ENCODE data around the gene CDH13.
A peak's percentile ranks its signal among the peaks of the same experiment; 100 is the strongest.

Gene CDH13

DNA sequence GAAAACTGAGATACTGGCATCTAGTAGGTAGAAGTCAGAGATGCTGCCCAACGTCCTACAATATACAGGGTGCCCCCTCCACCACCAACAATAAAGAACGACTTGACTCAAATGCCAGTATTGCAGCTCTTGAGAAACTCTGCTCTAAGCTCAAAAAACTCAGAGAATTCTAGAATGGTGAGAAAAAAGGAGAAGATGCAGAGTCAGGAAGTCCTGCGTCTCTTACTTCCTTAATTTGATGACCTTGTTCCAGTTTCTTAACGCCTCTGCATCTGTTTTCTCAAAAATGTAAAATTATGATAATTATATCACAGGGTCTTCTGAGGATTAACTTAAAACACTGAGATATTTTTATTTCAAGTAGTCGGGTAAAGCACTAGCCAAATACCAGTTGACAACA, 1179.3 kb downstream of the CDH13 start:
- no peak for DNase-seq (ENCODE audit: low read depth in 2 of 2)

DNA sequence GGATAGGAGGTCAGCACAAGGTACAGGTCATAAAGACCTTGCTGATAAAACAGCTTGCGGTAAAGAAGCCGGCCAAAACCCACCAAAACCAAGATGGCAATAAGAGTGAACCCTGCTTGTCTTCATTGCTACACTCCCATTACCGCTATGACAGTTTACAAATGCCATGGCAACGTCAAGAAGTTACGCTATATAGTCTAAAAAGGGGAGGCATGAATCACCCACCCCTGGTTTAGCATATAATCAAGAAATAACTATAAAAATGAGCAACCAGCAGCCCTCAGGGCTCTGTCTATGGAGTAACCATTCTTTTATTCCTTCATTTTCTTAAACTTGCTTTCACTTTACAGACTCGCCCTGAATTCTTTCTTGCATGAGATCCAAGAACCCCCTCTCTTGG, 1180.0 kb downstream of the CDH13 start:
- DNase-seq (ENCODE audit: low read depth in 2 of 2), result no peak

GRCh38 chr16:83807327-83807709, 1180.5 kb downstream of the CDH13 start:
- no peak for DNase-seq (ENCODE audit: low read depth in 2 of 2)

DNA sequence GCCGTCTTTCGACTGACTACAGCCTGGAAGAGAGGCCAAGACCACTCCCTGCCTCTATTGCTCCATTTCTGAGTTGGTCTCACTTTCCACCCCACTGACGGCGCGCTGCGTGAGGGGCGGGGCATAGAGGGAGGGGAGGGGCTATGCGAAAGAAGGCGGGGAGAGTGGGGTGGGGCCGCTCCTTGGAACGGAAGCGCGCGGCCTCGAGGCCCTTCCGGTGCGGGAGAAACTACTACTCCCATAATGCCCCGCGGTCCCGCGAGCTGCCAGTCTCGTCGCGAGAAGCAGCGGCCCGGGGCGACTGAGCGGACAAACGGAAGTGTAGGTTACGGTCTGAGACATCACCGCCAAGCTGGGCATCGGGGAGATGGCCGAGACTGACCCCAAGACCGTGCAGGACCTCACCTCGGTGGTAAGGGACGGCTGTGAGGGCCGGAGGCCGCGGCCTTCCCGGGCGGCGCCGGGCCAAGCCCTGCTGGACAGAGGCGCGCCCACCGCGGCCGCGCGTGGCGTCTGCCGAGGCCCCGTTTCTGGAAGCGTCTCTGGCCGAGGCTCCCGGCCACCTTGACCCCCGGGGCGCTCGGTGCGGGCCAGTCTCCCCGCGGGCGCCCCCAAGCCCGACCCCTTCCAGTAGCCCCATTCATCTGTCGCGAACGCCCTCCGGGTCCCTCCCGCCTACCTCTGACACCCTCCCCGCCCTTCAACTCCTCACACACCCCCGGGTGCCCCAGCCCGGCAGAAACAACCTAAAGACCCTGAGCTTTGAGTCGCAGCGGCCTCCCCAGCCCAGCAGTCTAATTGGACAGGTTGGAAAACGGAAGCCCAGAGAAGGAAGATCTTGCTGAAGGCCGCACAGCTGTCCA, 1181.2 kb downstream of the CDH13 start, which contains the start of gene HSBP1:
HSBP1 (plus strand) TSS at position 269 of the 863 bp plus-strand sequence; CDS start at position 368, 99 bp downstream.
- peak; percentile 85 to 89 for DNase-seq (ENCODE audit: low read depth in 2 of 2)

GRCh38 chr16:83808573-83809014, 1181.8 kb downstream of the CDH13 start:
- DNase-seq (ENCODE audit: low read depth in 2 of 2), result no peak

DNA sequence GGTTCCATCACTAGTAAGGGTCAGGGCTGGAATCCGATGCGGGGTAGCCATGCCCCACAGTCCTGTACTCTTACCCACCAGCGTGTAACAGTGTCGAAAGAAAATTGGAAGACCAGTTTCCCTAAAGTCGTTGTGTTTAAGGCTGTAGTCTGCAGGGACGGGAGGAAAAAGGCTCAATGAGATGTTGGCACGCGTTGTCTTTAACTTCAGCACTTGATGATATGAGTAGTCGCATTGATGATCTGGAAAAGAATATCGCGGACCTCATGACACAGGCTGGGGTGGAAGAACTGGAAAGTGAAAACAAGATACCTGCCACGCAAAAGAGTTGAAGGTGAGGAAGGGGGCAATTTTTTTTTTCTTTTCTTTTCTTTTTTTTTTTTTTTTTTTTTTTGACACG, 1182.3 kb downstream of the CDH13 start:
- DNase-seq (ENCODE audit: low read depth in 2 of 2), result no peak

GRCh38 chr16:83810901-83811300, 1184.1 kb downstream of the CDH13 start:
- no peak for DNase-seq (ENCODE audit: low read depth in 2 of 2)

GRCh38 chr16:83813823-83814658, 1187.3 kb downstream of the CDH13 start:
- DNase-seq (ENCODE audit: low read depth in 2 of 2), result no peak

- DNase-seq (ENCODE audit: low read depth in 2 of 2), result no peak
These were observed 1187.9 kb downstream of the CDH13 start for GRCh38 chr16:83814659-83814985.

DNA sequence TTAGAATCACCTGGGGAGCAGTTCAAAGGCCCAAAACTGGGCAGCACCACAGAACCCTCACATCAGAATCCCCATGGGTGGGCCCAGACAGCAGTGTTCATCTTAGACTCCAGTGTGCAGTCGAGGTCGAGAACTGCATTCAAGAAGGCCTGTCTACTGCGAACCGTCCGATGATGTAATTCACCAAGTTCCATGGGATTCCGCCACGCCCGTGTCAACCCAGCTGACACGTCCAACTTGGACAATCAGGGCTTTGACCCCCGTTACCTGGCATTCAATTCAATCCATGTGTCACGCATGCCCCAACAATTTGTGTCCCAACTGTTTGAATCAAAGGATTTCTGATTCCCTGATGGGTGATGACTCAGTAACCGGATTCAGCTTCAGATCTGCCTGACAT, 1190.3 kb downstream of the CDH13 start:
- no peak for DNase-seq (ENCODE audit: low read depth in 2 of 2)

GRCh38 chr16:83818276-83818675, 1191.5 kb downstream of the CDH13 start:
- no peak for DNase-seq (ENCODE audit: low read depth in 2 of 2)

DNA sequence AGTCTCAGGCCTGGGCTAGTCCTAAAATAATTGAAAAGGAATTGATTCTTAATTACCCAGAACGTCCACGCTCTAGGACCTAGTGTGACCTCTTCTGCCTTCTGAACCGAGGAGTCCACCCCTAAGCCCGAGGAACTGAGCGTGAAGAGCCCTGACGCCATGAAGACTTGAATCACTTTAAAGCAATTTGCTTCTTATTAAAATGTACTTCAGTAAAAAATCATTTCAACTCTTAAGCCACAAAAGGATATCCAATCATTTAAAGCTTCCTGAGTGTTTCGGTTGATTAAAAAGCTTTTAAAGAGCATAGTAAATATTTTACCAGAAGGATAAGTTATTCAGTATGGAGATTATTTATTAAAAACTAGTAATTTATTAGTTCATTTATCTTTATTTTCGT, 1192.6 kb downstream of the CDH13 start:
- no peak for DNase-seq (ENCODE audit: low read depth in 2 of 2)

DNA sequence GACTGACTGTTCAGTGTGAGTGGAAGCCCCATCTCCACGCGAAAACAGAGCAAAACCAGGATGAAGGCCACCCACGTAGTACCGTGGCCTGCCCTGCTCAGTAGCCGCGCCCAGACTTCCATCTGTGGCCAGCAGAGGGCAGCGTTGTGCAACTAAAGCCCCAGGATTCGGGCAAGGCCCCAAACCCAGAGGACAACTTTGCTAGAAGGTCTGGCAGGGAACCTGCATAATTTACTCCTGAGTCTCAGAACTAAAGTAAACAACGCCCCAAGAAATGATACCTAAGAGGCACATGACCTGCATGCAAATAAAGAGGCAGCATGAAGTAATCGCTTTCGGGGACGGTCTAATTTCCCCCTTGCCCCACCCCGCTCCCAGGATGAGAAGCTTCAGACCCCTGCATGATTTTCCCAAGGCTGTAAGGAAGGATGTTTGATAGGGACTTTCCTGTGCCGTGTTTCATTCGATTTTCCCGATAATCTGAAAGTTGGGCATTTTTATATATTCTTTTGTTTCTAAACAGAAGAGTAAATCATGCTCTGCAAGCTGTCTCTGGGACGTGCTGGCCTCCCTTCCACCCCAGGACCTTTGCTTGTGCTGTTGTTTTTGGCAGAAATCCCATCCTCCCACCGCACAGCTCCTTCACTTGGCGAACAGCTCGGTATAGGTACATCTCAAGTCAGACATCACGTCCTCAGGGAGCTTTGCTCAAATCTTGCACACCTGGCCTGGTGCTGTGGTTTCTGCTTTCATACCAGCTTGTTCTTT, 1199.6 kb downstream of the CDH13 start:
- DNase-seq (ENCODE audit: low read depth in 2 of 2), result peak; percentile 58 to 60

GRCh38 chr16:83830091-83830768, 1203.5 kb downstream of the CDH13 start:
- no peak for DNase-seq (ENCODE audit: low read depth in 2 of 2)

DNA sequence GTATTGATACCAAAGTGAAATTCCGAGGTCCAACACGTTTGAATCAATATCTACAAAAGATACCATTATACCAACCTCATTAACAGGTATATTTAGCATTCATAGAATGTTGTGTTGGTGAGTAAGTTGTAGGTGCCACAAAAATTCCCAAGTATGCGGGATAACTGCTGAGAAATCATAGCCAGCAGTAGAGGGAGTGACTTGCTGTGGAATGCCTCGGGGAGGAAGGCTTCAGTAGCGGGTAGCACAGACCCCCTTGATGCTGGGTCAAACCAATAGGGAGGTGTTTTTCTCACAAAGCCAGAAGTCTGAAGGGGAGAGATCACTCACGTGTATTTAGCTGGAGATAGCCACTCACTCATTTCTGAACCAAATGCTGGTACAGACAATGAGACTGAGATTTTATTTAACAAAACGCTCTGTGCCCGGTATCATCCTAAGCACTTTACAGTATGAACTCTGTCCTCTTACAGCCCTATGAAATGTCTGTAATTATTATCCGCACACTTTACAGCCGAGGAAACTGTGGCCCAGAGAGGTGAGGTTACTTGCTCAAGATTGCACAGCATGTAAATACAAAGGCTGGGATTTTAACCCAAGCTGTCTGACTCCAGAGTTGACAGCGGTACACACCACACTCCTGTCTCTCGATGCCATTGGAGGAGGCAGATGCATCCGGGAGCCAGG, 1204.1 kb downstream of the CDH13 start:
- DNase-seq (ENCODE audit: low read depth in 2 of 2), result no peak

DNA sequence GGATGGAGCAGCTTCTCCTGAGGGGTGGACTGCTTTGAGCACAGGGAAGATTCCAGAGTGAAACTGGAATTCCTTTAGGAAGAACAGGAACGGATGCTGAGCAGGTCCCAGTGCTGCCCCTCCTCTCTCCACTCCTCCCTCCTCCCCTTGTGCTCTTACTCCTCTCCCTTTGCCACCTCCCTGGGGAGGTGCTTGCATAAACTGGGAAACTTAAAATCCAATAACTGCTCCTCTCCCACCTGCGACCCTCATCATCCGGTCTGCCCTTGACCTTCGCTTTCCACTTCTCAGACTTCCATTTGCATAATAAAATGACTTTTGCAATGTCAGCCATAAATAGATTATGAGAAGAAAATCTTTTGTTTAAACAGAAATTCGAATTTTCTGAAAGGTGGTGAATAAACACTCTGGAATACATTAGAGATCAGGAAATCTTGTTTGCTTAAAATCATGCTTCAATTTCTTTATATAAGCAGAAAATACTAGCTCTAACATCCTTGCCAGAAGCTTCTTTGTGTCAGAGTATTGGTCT, 1204.8 kb downstream of the CDH13 start:
- no peak for DNase-seq (ENCODE audit: low read depth in 2 of 2)

GRCh38 chr16:83833921-83834320, 1207.2 kb downstream of the CDH13 start:
- no peak for DNase-seq (ENCODE audit: low read depth in 2 of 2)

- DNase-seq (ENCODE audit: low read depth in 2 of 2), result no peak
These were observed 1209.1 kb downstream of the CDH13 start for GRCh38 chr16:83835586-83836566.

DNA sequence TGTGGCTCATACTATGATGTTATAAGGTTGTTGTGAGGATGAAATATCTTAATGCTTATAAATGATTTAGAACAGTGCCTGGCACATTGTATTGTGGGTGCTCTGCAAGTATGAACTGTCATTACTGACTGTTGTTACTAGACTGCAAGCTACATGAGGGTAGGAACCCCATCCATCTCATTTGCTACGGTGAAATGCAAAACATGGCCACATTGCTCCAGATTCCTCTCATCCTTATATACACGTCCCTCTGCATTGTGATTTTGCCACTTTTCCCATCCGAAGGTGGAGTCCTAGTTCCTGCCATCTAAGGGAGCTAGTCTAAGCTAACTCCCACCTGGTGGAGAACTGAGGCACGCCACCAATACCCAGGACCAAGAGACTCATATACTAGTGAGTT, 1210.8 kb downstream of the CDH13 start:
- no peak for DNase-seq (ENCODE audit: low read depth in 2 of 2)

Measured in activated CD8-positive, alpha-beta memory T cell treated with anti-CD3 and anti-CD28 coated beads for 4 hours (primary cell).